ENCODE results near the gene ANAPC1.
"Not testable (repeated sequence)": the region's sequence is repeated elsewhere in the genome, so short reads cannot be mapped to it uniquely, and the experiment has no call there.

GRCh38 chr2:111828217-111828766 lies 55.7 kb downstream of the ANAPC1 start:
- TF ChIP-seq EZH2 (IDR thresholded peaks at IDR 0.05); POLR2AphosphoS5 (IDR thresholded peaks at IDR 0.05; ENCODE audit: borderline replicate concordance, low read depth, low read length); FOXP2 (optimal IDR thresholded peaks at IDR 0.05; ENCODE audit: control extremely low read depth, extremely low read length, insufficient read depth): not testable (repeated sequence)

Data from SK-N-MC (cell line).